IMR-90 (cell line): ENCODE data around the gene MYO1D. TPM values are rescaled to one million over a fixed set of nuclear protein-coding genes. Genes with fewer than 3 reads are reported as not detected.

ENCODE experiments used
- ATAC-seq: fragments of 200-7000 bp; cut with Tn5 transposase; 2 replicates; pipeline ENCODE4 v1.9.1; 2020; ENCODE audit warnings: low read depth, mild to moderate bottlenecking, moderate library complexity
- BruUV-seq: library from RNA; stranded (reverse); fragments of 400-500 nt; replicated peaks from 2 replicates; lab custom pipeline; 2021; lab: Mats Ljungman, UMichigan
- CTCF ChIA-PET: fragments of 300-600 bp; formaldehyde crosslinking; extraction: SDS; loops from one replicate; lab custom pipeline; 2021; ENCODE audit warnings: antibody characterized with exemption; lab: Yijun Ruan, JAX
- POLR2A ChIA-PET: fragments of 300-600 bp; sonication (Branson Sonifier 250); formaldehyde crosslinking; loops from one replicate; lab custom pipeline; 2022; ENCODE audit warnings: antibody characterized with exemption; ENCODE audit not compliant: unreplicated experiment; lab: Charles Lee
- DNase-seq: peaks from one replicate; pipeline ENCODE4 v3.0.0; 2013
- H2AFZ ChIP-seq: replicated peaks from 2 replicates; pipeline ENCODE3; 2013; ENCODE audit warnings: low read length, mild to moderate bottlenecking; ENCODE audit not compliant: poor library complexity
- H2AK5ac ChIP-seq: 2 replicates; pipeline ENCODE4 v1.6.1; 2013; ENCODE audit warnings: low read depth, low read length, inconsistent platforms
- H2AK9ac ChIP-seq: replicated peaks from 2 replicates; pipeline ENCODE3; 2013; ENCODE audit warnings: mild to moderate bottlenecking, low read depth, low read length, moderate library complexity; ENCODE audit not compliant: poor library complexity
- H2BK120ac ChIP-seq: 2 replicates; pipeline ENCODE4 v1.6.1; 2013; ENCODE audit warnings: low read depth, low read length, inconsistent platforms
- H2BK15ac ChIP-seq: 3 replicates; pipeline ENCODE4 v1.6.1; 2013; ENCODE audit warnings: low read depth, low read length, inconsistent platforms
- H2BK20ac ChIP-seq: 2 replicates; pipeline ENCODE4 v1.6.1; 2013; ENCODE audit warnings: low read depth, mild to moderate bottlenecking, inconsistent platforms, low read length, moderate library complexity
- H2BK5ac ChIP-seq: 2 replicates; pipeline ENCODE4 v1.6.1; 2013; ENCODE audit warnings: mild to moderate bottlenecking, low read depth, low read length, inconsistent platforms; ENCODE audit not compliant: poor library complexity, severe bottlenecking
- H3K14ac ChIP-seq: replicated peaks from 2 replicates; pipeline ENCODE4 v1.6.1; 2013; ENCODE audit warnings: low read depth, low read length, inconsistent platforms
- H3K18ac ChIP-seq: 2 replicates; pipeline ENCODE4 v1.6.1; 2013; ENCODE audit warnings: low read depth, low read length, control low read depth
- H3K23ac ChIP-seq: 2 replicates; pipeline ENCODE4 v1.6.1; 2013; ENCODE audit warnings: low read depth, low read length, inconsistent platforms
- H3K27ac ChIP-seq: 2 replicates; pipeline ENCODE4 v1.5.1; 2013; ENCODE audit warnings: mild to moderate bottlenecking, control low read depth, low read length; ENCODE audit not compliant: insufficient read depth
- H3K27me3 ChIP-seq: 2 replicates; pipeline ENCODE4 v1.6.1; 2013; ENCODE audit warnings: low read length; ENCODE audit not compliant: control insufficient read depth, insufficient read depth
- H3K36me3 ChIP-seq: 2 replicates; pipeline ENCODE4 v1.6.1; 2013; ENCODE audit warnings: low read length, mixed read lengths; ENCODE audit not compliant: control insufficient read depth, insufficient read depth
- H3K4ac ChIP-seq: 2 replicates; pipeline ENCODE4 v1.6.1; 2013; ENCODE audit warnings: low read depth, low read length, inconsistent platforms
- H3K4me1 ChIP-seq: 2 replicates; pipeline ENCODE4 v1.6.1; 2013; ENCODE audit warnings: low read length, mixed read lengths; ENCODE audit not compliant: control insufficient read depth, insufficient read depth
- H3K4me2 ChIP-seq: 2 replicates; pipeline ENCODE4 v1.6.1; 2013; ENCODE audit warnings: low read depth, mild to moderate bottlenecking, control low read depth, low read length, moderate library complexity
- H3K4me3 ChIP-seq: 2 replicates; pipeline ENCODE4 v1.5.1; 2013; ENCODE audit warnings: low read depth, mild to moderate bottlenecking, control low read depth, low read length, moderate library complexity; ENCODE audit not compliant: insufficient read depth
- H3K56ac ChIP-seq: 2 replicates; pipeline ENCODE4 v1.6.1; 2013; ENCODE audit warnings: low read length, inconsistent platforms; ENCODE audit not compliant: insufficient read depth; ENCODE audit errors: extremely low read depth
- H3K79me1 ChIP-seq, 2 experiments: 2 replicates each; pipeline ENCODE4 v1.6.1; 2013; ENCODE audit warnings: low read length in 2 of 2, inconsistent platforms in 1 of 2, low read depth in 1 of 2
- H3K9ac ChIP-seq: 2 replicates; pipeline ENCODE4 v1.6.1; 2013; ENCODE audit warnings: low read depth, low read length, control low read depth
- H3K9me1 ChIP-seq: 2 replicates; pipeline ENCODE4 v1.6.1; 2013; ENCODE audit warnings: low read length, inconsistent platforms; ENCODE audit not compliant: insufficient read depth
- H3K9me3 ChIP-seq: 2 replicates; pipeline ENCODE4 v1.6.1; 2013; ENCODE audit warnings: low read length; ENCODE audit not compliant: control insufficient read depth, insufficient read depth
- H4K20me1 ChIP-seq: 2 replicates; pipeline ENCODE4 v1.6.1; 2013; ENCODE audit warnings: low read length, inconsistent platforms; ENCODE audit not compliant: insufficient read depth
- H4K5ac ChIP-seq: 2 replicates; pipeline ENCODE4 v1.6.1; 2013; ENCODE audit warnings: mild to moderate bottlenecking, low read depth, low read length, control low read depth
- H4K8ac ChIP-seq, 2 experiments: 2 replicates each; pipeline ENCODE4 v1.6.1; 2013; ENCODE audit warnings: low read depth in 2 of 2, low read length in 2 of 2, control low read depth in 1 of 2, inconsistent platforms in 1 of 2
- H4K91ac ChIP-seq: 2 replicates; pipeline ENCODE4 v1.6.1; 2013; ENCODE audit warnings: low read depth, low read length, inconsistent platforms; ENCODE audit not compliant: insufficient read depth
- CHD1 ChIP-seq: IDR thresholded peaks from 2 replicates; pipeline ENCODE4 v1.6.1; 2012; ENCODE audit warnings: low read depth, low read length, improper control_type of control experiment
- POLR2A ChIP-seq: IDR thresholded peaks from 2 replicates; pipeline ENCODE4 v1.6.1; 2012; ENCODE audit warnings: mild to moderate bottlenecking, low read depth, low read length
- SMC3 ChIP-seq: fragments of 150-350 bp; IDR thresholded peaks from 2 replicates; pipeline ENCODE4 v1.6.1; 2016; ENCODE audit warnings: low read depth, mild to moderate bottlenecking, antibody characterized with exemption, low read length, moderate library complexity
- WGBS, 2 experiments: methylation state at CpG; one replicate each; pipeline versions ENCODE4 v1.1.5 to v1.1.7; 2013; ENCODE audit warnings: missing lambda C conversion rate in 2 of 2; ENCODE audit not compliant: insufficient read length in 1 of 2; ENCODE audit errors: extremely low coverage in 2 of 2; 5-methylcytosine and 5-hydroxymethylcytosine counted together
- dilution Hi-C: fragments of 300-500 bp; cut with HindIII; formaldehyde crosslinking; loops from one replicate; pipeline ENCODE4 v1.14.3; 2018; ENCODE audit warnings: low sequenced_read_pairs; ENCODE audit not compliant: unreplicated experiment
- in situ Hi-C: fragments of 300-500 bp; cut with MboI; formaldehyde crosslinking; loops from 3 replicates; pipeline ENCODE4 v1.14.3; 2019; ENCODE audit warnings: low sequenced_read_pairs, inconsistent platforms, mixed read lengths
- intact Hi-C: fragments of 100-400 bp; cut with micrococcal nuclease; formaldehyde crosslinking; loops from 2 replicates; pipeline ENCODE4 v1.10.0; 2022
- polyA plus RNA-seq, 3 experiments: library from polyadenylated mRNA; depleted of rRNA; stranded (reverse); fragments of >200 nt; gene quantifications; 2 replicates each; pipeline ENCODE4 v1.2.3, GENCODE V29; 2012; ENCODE audit warnings: low replicate concordance in 1 of 3
- total RNA-seq: library from RNA; depleted of rRNA; stranded (reverse); fragments of >200 nt; gene quantifications from 2 replicates; pipeline ENCODE4 v1.2.3, GENCODE V29; 2012

Gene MYO1D
- total and polyA plus RNA-seq, 2 of the 4 experiments (the other 2 are of a cell fraction) = 0.63 to 0.90 TPM

DNA sequence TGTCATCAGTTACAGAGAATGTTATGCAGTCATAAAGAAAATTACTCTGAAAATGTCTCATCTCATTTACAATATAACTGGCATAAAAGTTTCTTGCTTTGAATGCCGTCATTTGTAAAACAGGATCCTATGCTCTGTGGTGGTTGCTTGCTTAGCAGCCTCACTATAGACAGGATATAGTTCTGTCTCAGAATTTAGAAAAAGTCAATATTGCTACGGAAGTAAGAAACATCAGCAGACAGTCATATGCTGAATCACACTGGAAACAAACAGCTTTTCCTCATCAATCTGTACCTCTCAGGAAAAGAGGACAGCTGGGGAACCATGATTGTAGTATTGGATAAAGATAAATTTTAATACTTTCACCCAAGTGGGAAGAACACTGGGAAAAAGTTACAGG is 105.5 kb downstream of the MYO1D start:
- TF ChIP-seq CHD1 = no peak
- TF ChIP-seq POLR2A = no peak
- no peak for TF ChIP-seq SMC3
- H4K20me1 ChIP-seq = no peaks in the 10 kb centered on the region
- no CpG with 5 or more reads among the region's 2 CpGs for WGBS, 2 experiments
- no peak overlapping the region for H2BK5ac ChIP-seq
- H3K23ac ChIP-seq = no peak overlapping the region
- no peak overlapping the region for H3K4me2 ChIP-seq
- H2AK5ac ChIP-seq = no peak overlapping the region
- H3K79me1 ChIP-seq = no peaks in the 10 kb centered on the region
- no peak overlapping the region for H3K56ac ChIP-seq
- H2BK20ac ChIP-seq = no peak overlapping the region
- ATAC-seq (no peak), DNase-seq (no peak)
- no peak overlapping the region for H3K4ac ChIP-seq
- no peak overlapping the region for H4K8ac ChIP-seq
- H3K4me3 ChIP-seq = no peak overlapping the region
- H4K5ac ChIP-seq = no peak overlapping the region
- no peaks in the 10 kb centered on the region for H3K9me1 ChIP-seq
- no peak overlapping the region for H3K9ac ChIP-seq
- no peak overlapping the region for H2BK15ac ChIP-seq
- in situ Hi-C loops (loop anchor here (25.0 kb wide), 2 partner anchors 109 to 284 kb away; partner anchors contain the start of gene CDK5R1), intact Hi-C loops (no loop called here), dilution Hi-C loops (no loop called here)
- no peaks in the 10 kb centered on the region for H3K27me3 ChIP-seq
- H2BK120ac ChIP-seq = no peak overlapping the region
- H3K27ac ChIP-seq = no peak overlapping the region
- no peaks in the 10 kb centered on the region for H3K36me3 ChIP-seq
- H2AK9ac ChIP-seq = no peak overlapping the region
- H4K91ac ChIP-seq = no peak overlapping the region
- ChIA-PET CTCF (interaction anchor here (0.7 to 1.2 kb wide), 2 partner anchors 10 to 12 kb away, joined by 3 to 4 read pairs; no protein-coding TSS in a partner anchor), POLR2A (interaction anchor here (0.6 kb wide), 1 partner anchor 225 kb away, joined by 3 read pairs; no protein-coding TSS in a partner anchor)
- H3K4me1 ChIP-seq = no peaks in the 10 kb centered on the region
- no peak overlapping the region for H2AFZ ChIP-seq
- no TSS peak for BruUV-seq
- no peaks in the 10 kb centered on the region for H3K9me3 ChIP-seq
- no peak overlapping the region for H3K18ac ChIP-seq
- no peak overlapping the region for H3K14ac ChIP-seq
